HG03460 (cell line): Measurements from ENCODE around the gene LOXL1.
"Not testable (repeated sequence)": the region's sequence is repeated elsewhere in the genome, so short reads cannot be mapped to it uniquely, and the experiment has no call there.

Experiments
- ATAC-seq: cut with Tn5 transposase; IDR thresholded peaks from one replicate; pipeline ENCODE4 v1.9.1; 2021; ENCODE audit not compliant: unreplicated experiment

Gene LOXL1

DNA sequence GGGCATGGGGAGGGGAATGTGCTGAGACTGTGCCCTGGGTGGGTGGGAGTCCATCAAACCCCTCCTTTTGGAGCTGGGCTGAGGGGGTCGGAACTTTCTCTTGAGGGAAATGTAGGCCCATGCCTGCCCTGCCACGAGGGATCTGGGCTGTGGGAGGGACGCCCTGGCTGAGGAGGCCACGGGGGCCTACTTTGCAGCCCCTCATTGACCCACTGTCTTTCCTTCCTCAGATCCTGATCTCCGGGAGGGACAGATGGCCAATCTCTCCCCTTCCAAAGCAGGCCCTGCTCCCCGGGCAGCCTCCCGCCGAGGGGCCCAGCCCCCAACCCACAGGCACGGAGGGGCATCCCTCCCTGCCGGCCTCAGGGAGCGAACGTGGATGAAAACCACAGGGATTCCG, 25.3 kb downstream of the LOXL1 start:
- no peak for ATAC-seq

DNA sequence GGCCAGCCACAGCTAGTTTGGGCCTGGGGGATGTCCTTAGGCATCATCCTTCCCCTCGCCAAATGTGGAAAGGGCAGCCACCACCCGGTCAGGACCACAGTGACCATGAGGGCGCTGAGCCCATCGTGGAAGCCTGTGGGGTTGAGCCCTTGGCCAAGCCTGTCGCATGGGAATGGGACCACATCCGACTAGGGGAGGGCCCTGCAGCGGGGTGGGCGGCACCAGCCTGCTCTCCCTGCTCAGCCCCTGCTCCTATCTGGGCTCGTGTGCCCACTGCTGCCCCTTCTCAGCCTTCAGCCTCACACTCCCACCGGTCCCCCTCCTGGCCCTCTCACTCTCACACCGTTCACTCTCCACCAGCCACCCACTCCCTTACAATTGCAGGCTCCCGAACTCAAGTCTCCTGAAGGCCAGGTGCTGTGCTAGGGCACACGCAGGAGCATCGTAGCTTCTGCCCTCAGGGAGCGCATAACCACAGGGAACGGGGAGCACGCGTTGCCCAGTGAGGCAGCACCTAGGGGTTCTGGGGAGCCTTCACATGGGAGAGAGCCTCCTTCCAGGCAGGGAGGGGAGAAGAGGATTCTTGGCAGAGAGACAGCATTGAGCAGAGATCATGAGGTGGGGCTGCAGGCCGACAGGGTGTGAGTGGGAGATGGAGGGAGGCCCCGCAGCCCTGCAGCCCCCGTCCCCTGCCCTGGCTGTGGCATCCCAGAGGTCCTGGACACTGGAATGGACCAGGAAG, 26.1 kb downstream of the LOXL1 start:
- no peak for ATAC-seq

DNA sequence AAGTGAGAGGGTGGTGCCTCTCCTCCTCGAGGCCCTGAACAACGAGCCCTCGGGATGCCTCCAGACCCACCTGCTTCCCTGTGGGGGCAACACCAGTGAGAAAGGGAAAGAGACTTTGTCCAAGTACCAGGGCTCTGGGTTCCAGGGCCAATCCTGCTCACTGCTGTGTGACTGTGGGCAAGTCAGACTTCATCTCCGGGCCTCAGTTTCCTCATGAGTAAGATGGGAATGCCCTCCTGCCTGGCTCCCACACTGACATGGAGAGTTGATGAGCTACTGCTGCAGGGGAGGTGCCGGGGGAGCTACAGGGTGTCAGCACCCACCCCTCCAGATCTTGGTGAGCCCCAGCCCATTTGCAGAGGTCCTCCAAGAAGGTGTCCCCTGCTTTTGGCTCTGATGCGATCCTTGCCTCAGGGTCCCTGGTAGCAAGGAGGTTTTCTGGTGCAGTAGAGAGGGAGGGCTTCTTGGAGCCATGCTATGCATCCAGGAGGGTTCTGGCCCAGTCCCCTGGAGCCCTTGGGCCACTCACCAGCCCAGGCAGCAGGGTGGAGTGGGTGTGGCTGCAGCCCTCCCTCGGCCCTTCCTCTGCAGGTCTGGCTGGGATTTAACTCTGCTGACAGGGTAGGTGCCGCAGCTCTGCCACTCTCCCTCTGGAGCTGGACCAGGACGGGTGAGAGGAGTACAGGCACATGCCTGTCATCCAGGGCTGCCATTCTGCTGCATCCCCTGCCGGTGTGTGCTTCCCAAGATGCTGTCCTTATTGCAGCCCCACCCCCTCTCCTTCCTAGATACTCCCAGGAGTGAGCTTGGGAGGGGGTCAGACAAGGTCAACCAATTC, 26.9 kb downstream of the LOXL1 start:
- ATAC-seq: no peak

DNA sequence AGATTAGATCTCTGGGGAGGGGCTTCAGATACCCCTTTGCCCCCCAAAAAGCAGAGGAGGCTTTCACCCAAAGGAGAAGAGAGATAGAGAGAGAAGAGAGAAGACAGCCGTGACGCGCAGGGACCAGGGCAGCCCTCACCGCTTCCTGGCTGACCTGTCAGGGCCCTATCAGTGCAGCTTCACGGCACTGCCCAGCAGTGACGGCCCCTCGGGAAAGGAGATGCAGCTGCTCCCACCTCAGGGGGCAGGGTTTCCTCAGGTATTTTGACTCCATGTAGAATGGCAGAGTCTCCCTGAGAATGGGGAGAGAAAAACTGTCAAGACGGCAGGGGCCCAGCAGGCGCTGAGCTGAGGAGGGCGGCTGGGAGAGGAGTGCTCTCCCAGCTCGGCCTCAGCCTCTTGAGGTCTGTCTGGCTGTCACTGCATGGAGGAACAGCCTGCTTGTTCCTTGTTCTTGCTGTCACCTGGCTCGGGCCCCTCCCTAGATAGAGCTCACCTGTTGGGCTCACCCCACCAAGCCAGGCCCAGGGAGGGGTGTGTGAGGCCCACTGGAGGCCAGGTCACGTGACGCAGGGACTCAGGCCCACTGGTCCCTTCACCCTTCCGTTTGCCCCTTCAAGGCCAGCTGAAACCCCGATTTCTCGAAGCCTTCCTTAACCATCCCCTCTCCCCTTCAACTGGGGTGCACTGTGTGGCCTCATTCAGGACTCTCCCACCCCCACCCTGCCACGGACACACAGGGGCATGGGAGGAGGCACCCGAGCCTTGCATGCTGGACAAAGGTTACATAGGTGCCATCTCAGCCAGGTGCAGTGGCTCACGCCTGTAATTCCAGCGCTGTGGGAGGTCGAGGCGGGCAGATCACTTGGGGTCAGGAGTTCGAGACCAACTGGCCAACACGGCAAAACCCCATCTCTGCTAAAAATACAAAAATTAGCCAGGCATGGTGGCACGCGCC, 28.2 kb downstream of the LOXL1 start:
- ATAC-seq: no peak

DNA sequence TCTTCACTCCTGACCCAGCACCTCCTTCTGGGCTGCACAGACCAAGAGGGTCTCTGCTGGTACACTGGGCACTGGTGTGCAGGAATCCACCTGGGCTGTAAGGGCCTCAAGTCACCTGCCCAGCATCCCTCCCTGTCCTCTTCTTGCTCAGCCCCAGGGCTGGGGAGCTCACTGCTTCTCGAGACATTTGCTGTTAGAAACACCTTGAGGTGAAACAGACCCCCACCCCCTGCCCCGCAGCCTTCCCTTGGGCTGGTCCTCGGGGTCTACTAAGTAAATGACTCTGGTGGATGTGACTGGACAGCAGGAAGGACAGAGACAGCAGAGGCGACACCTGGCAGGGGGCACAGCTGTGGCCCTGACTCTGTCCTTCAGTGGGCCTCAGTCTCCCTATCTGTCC, 29.1 kb downstream of the LOXL1 start:
- ATAC-seq: no peak

DNA sequence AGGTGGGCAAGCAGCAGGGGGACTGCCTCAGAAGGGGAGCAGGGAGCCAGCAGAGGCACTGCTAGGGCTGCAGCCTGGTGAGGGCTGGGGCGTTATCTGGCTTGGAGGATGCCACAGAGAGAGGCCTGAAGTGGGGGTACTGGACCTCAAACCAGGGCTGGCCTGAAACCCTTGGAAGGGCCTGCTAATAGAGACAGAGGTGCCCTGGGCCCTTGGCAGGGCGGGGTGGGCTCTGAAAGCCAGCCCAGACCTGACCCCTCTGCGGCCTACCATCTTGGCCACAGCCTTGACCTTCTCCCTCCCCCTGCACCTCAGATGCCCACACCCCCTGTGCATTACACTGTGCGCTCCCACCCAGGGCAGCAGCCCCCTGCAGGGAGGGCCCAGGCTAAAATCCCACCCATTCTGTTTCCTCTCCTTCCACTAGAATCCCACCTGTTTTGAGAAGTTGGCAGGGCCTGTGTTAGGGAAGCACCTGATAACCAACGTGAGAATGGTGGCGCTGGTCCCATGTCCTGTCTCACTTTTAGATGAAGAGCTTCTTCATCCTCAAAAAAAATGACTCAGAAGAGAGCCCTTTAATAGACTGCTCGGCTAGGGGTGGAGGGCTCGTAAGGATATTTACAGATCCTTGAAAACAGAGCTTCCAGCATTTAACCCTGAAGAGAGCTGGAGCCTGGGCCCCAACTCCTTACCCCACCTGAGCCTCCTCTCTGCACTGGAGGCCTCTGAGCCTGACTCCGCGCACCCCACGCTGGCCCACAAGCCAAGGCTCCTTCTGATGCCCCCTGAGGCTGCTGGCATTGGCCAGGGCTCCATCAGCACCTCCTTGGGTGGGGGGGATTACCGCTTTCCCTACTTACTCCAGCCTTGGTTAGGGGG, 29.8 kb downstream of the LOXL1 start:
- no peak for ATAC-seq

DNA sequence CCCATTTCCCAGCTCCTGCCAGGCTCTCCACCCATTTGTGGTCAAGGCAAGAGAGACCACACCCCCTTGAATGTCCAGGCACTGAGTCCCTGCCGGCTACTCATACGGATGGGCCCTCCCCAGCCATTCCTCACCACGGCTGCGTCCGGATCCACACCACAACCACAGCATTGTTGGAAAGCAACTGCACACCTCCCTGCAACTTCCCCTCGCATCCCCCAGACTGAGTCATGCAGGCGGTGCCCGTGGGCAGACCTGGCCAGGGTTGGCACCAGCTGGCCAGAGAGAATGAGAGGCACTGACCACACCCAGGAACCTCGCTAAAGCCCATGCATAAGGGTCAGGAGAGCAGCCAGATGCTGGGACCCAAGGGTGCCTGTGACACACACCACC, 30.5 kb downstream of the LOXL1 start:
- no peak for ATAC-seq

DNA sequence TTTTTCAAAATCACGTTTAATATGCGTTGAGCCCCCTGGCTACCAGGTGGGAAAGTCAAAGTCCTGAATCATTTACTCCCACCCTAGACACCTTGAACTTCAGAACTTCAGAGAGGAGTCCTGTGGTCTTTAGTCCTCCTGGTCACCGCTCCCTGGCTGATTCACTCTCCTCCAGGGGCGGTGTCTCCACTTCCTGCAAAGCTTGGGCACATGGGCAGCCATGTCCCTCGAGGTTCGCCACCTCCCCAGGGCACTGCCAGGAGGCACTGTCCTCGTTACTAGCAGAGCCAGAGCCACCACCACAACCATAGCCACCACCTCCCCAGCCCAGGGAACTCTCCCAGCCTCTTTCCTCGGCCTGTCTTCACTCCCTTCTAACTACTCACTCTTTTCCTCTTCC, 31.0 kb downstream of the LOXL1 start:
- ATAC-seq: no peak

DNA sequence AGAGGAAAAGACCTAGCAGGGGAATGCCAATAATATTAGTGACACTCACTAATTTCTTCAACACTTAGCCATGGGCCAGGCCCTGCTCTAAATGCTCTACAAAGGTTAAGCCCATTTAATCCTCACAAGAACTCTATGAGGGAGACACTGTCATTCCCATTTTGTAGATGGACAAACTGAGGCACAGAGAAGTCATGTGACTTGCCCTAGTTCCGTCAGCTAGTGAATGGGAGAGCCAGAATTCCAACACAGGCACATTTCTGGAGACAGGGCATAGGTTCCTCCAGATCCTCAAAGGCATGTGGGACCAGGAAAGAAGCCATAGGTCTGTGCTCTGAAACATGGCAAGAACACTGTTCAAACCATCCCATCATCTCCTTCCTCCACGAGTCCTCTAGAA, 31.5 kb downstream of the LOXL1 start:
- ATAC-seq: no peak

DNA sequence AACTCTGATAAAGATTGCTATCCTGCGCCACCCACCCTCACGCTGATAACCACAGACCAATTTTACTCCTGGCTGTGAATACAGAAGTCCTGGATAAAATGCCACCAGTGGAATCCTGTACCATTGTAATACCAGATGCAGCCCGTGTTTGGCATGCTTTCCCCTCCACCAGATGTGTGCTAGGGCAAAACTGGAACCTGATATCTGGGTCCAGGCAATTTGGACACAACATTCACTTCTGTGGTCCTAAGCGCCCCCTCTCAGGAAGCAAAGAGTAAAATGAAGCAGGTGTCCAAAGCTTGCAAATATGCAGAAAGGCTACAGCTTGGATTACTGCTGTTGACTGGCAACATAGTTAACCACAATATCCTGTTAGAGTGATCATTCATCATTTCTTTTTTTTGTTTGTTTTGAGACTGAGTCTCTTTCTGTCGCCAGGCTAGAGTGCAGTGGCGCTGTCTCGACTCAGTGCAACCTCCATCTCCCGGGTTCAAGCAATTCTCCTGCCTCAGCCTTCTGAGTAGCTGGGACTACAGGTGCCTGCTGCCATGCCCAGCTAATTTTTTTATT, 32.8 kb downstream of the LOXL1 start:
- ATAC-seq: no peak

DNA sequence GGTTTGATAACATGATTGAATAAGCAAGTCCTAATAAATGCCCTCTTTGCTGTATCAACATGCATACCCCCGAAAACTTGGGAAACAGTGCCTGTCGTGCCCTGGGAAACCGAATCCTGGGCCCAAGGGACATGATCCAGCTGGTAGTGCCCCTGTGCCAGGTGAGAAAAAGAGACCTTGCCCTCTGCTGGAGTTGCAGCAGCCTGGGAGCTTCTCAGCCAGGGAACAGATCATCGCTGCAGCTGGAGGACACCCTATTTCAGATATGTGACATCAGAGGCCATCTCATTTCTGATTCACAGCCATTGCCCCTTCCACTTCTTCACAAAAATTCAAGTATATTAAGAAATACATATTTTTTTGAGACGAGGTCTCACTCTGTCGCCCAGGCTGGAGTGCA, 33.5 kb downstream of the LOXL1 start:
- no peak for ATAC-seq

DNA sequence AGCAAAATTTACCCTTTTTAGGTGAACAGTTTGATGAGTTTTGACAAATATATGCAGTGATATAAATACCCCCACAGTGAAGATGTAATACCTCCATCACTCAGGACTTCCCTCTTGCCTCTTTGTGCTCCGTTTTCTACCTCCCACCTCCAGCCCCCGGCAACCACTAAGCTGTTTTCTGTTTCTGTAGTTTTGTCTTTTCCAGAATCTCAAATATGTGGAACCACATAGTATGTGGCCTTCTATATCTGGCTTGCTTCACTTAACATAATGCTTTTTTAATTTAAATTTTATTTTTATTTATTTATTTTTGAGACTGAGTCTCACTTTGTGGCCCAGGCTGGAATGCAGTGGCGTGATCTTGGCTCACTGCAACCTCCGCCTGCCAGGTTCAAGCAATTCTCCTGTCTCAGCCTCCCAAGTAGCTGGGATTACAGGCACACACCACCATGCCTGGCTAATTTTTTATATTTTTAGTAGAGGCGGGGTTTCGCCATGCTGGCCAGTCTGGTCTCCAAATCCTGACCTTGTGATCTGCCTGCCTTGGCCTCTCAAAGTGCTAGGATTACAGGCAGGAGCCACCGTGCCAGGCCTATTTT, 34.3 kb downstream of the LOXL1 start:
- ATAC-seq: not testable (repeated sequence)

DNA sequence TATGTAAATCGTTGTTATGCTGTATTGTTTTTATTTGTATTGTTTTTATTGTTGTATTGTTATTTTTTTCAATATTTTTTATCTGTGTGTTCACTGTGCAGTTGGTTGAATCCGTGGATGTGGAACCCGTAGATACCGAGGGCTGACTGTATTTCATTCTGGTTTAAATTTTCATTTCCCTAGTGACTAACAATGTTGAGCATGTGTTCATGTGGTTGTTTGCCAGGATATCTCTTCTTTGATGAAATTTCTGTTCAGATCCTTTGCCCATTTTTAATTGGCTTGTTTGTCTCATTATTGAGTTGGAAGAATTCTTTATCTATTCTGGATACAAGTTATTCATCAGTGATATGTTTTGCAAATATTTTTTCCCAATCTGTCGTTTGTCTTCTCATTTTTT, 36.2 kb downstream of the LOXL1 start:
- ATAC-seq: no peak

DNA sequence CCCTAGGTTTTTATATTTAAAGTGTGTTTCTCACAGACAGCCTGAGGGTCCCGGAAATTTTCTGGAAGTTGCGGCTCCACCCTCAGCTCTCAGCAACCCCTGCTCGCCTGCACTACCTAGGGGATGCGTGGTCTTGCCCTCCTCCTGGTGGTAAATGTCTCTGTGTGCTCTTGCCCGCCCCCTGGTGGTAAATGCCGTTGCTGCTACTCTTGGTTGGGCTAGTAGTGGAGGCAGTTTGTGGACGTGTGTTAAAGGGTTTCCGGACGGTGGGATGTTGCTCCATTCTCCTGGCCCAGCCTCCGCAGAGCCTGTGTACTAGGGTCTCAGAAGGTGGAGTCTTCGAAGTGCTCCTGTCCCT, 38.5 kb downstream of the LOXL1 start:
- ATAC-seq: no peak

DNA sequence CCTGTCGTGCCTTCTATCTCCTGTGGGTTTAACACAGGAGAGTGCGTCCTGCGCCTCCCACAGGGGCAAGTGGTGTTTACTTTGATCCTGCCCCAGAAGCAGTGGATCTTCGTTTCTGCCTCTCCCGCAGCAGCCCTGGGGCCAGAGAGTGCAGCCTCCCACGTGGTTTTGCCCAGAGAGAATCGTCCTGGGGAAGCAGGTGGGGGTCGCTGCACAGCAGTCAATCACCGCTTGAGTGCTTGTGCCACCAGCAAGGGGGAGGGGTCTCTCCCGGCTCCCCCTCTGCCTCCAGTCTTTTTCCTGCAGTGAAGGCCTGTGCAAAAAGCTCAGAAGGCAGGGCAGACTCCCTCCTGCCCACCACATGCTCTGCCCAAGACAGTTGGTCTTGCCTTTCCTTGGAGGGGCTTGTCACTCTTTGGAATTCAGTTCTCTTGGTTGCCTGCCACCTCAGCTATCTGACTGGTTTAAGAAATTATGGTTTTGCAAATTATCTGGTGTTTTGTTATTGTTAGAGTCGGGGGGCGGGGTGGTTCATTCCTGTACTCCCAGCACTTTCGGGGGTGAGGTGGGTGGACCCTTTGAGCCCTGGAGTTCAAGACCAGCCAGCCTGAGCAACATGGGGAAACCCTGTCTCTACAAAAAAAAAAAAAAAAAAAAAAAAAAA, 39.0 kb downstream of the LOXL1 start:
- peak; percentile 7 for ATAC-seq

DNA sequence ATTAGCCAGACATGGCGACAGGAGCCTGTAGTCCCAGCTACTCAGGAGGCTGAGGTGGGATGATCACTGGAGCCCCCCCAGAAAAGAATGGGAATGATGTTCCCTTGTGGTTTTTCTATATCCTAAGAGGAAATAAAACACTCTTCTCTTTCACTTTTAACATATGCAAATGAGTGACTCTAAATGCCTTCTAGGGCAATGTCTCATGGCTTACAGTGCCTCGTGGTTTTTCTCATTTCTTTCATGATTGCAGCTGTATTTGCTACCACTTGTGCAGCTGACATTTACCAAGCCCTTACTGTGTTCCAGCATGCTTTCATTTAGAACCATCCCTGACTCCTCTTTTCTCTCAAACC, 39.5 kb downstream of the LOXL1 start:
- peak; percentile 58 for ATAC-seq

DNA sequence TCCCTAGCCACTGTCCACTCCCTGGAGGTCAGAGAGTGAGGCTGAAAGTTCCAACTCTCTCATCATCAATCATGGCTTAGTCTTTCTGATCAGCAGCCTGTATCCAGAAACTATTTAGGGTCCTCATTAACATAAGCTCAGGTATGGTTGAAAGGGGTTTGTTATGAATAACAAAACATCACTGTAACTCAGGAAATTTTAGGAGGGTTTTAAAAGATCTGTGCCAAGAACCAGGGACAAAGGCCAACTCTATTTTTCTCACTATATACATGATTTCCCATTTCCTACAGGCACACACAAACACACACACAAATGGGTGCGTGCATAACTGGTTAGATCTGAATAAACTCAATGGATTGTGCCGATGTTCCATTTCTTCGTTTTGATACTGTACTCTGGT, 42.2 kb downstream of the LOXL1 start:
- ATAC-seq: no peak

DNA sequence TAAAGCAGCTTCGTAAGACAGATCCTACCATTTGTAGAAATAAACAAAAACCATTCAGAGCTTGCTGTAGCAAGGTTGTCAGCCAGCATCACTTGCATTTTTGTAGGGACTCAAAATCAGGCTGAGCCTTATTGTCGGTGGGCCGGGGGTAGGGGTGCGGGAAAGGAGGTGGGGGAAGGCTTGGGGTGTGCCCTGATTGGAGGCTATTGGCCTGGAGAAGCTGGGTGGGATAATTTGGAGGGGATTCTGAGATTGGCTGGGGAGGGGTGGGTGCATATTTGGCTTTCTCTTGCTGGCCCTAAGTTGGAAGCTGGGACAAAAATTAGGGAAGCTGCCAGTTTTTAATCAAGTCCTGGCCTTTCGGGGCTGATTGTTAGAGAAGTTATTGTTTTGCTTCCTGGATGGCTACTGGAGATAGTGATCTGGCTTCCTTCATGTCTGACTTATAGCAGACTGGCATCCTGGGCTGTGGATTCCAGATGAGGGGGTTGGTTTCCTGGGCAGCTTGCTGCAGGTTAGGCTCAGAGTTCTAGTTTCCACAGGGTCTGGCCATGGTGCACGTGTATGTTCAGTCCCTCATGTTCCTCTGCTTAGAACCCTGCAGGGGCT, 43.0 kb downstream of the LOXL1 start:
- no peak for ATAC-seq
